ENCODE results near the gene MAU2.
A peak's percentile ranks its signal among the peaks of the same experiment; 100 is the strongest.
"Not testable (repeated sequence)": the region's sequence is repeated elsewhere in the genome, so short reads cannot be mapped to it uniquely, and the experiment has no call there.

The MAU2 gene

GRCh38 chr19:19371059-19371458 lies 50.4 kb downstream of the MAU2 start:
- H3K4me1 ChIP-seq (ENCODE audit: insufficient read depth, low read length): peaks cover 11% of the 10 kb centered on the region
- H3K9me3 ChIP-seq (ENCODE audit: control insufficient read depth, insufficient read depth, low read length): no peaks in the 10 kb centered on the region
- H3K9ac ChIP-seq (ENCODE audit: low read depth, low read length): no peak overlapping the region
- H3K36me3 ChIP-seq (ENCODE audit: insufficient read depth, low read length): no peaks in the 10 kb centered on the region

GRCh38 chr19:19372656-19373416 lies 52.2 kb downstream of the MAU2 start:
- Histone ChIP-seq H3K4me1 (ENCODE audit: insufficient read depth, low read length) (peaks cover 8% of the 10 kb centered on the region; the same call in 1 of the 2 replicates), H3K36me3 (ENCODE audit: insufficient read depth, low read length) (no peaks in the 10 kb centered on the region), H3K9me3 (ENCODE audit: control insufficient read depth, insufficient read depth, low read length) (no peaks in the 10 kb centered on the region), H3K9ac (ENCODE audit: low read depth, low read length) (peak overlapping the region; percentile 29; the same call in 1 of the 2 replicates)

GRCh38 chr19:19379527-19379926 lies 58.9 kb downstream of the MAU2 start:
- peaks cover 8% of the 10 kb centered on the region; the same call in 1 of the 2 replicates for H3K4me1 ChIP-seq (ENCODE audit: insufficient read depth, low read length)
- H3K36me3 ChIP-seq (ENCODE audit: insufficient read depth, low read length): no peaks in the 10 kb centered on the region
- no peaks in the 10 kb centered on the region for H3K9me3 ChIP-seq (ENCODE audit: control insufficient read depth, insufficient read depth, low read length)
- no peak overlapping the region for H3K9ac ChIP-seq (ENCODE audit: low read depth, low read length)

DNA sequence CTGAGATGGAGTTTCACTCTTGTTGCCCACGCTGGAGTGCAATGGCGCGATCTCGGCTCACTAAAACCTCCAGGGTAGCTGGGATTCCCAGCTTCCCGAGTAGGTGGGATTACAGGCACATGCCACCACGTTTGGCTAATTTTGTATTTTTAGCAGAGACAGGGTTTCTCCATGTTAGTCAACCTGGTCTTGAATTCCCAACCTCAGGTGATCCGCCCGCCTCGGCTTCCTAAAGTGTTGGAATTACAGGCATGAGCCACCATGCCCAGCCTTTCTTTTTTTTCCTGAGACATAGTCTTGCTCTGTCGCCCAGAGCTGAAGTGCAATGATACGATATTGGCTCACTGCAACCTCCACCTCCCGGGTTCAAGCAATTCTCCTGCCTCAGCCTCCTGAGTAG lies 59.7 kb downstream of the MAU2 start:
- H3K36me3 ChIP-seq (ENCODE audit: insufficient read depth, low read length); H3K4me1 ChIP-seq (ENCODE audit: insufficient read depth, low read length); H3K9me3 ChIP-seq (ENCODE audit: control insufficient read depth, insufficient read depth, low read length); H3K9ac ChIP-seq (ENCODE audit: low read depth, low read length): not testable (repeated sequence)

- Histone ChIP-seq H3K4me1 (ENCODE audit: insufficient read depth, low read length) (no peaks in the 10 kb centered on the region; the same call in 1 of the 2 replicates), H3K9ac (ENCODE audit: low read depth, low read length) (no peak overlapping the region), H3K36me3 (ENCODE audit: insufficient read depth, low read length) (no peaks in the 10 kb centered on the region), H3K9me3 (ENCODE audit: control insufficient read depth, insufficient read depth, low read length) (no peaks in the 10 kb centered on the region)
Measured at GRCh38 chr19:19381007-19381926, 60.6 kb downstream of the MAU2 start.

GRCh38 chr19:19382118-19382517 lies 61.5 kb downstream of the MAU2 start:
- no peaks in the 10 kb centered on the region for H3K9me3 ChIP-seq (ENCODE audit: control insufficient read depth, insufficient read depth, low read length)
- H3K9ac ChIP-seq (ENCODE audit: low read depth, low read length): no peak overlapping the region
- H3K4me1 ChIP-seq (ENCODE audit: insufficient read depth, low read length): peaks cover 4% of the 10 kb centered on the region
- H3K36me3 ChIP-seq (ENCODE audit: insufficient read depth, low read length): no peaks in the 10 kb centered on the region

GRCh38 chr19:19384486-19384885 lies 63.9 kb downstream of the MAU2 start:
- H3K9ac ChIP-seq (ENCODE audit: low read depth, low read length): peak overlapping the region; percentile 93
- peaks cover 16% of the 10 kb centered on the region for H3K4me1 ChIP-seq (ENCODE audit: insufficient read depth, low read length)
- no peaks in the 10 kb centered on the region for H3K36me3 ChIP-seq (ENCODE audit: insufficient read depth, low read length)
- H3K9me3 ChIP-seq (ENCODE audit: control insufficient read depth, insufficient read depth, low read length): no peaks in the 10 kb centered on the region

GRCh38 chr19:19385131-19385895 lies 64.7 kb downstream of the MAU2 start:
- Histone ChIP-seq H3K9ac (ENCODE audit: low read depth, low read length) (peak overlapping the region; percentile 94), H3K4me1 (ENCODE audit: insufficient read depth, low read length) (peaks cover 16% of the 10 kb centered on the region), H3K9me3 (ENCODE audit: control insufficient read depth, insufficient read depth, low read length) (no peaks in the 10 kb centered on the region), H3K36me3 (ENCODE audit: insufficient read depth, low read length) (no peaks in the 10 kb centered on the region)

DNA sequence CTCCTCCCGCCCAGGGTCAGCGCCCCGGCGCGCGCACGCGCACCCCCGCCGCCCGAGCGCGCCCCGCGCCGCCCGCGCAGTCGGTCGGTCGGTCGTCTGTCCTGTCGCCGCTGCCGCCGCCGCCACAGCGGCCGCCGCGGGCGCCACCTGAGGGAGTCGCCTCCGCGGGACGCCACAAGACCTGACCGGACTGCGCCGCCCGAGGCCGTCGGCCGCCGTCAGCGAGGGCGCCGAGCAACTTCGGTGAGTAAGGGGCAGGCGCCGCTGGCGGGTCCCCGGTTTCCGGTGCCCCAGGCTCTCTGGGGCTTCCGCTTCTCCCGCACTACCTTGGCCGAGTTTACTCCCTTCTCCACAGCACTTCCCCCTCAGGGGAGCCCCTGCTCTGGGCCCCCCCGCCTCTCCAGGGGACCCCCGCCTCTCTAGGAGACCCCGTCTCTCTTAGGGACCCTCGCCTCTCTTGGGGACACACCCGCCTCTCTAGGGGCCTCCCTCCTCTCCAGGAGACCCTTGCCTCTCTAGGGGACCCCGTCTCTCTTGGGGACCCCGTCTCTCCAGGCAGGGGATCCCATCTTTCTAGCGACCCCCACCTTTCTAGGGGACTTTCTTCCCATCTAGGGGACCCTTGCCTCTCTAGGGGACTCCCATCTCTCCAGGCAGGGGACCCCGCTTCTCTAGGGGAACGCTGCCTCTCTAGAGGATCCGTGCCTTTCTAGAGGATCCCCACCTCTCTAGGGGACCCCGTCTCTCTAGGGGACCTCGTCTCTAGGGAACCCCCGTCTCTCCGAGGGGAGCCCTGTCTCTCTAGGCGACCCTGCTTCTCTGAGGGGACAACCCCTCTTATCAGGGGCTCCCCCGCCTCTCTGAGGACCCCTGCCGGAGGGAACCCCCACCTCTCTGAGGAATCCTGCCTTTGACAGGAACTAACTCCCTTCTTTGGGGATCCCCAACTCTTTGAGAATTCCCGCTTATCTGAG lies 65.6 kb downstream of the MAU2 start:
- peaks cover 16% of the 10 kb centered on the region for H3K4me1 ChIP-seq (ENCODE audit: insufficient read depth, low read length)
- H3K9me3 ChIP-seq (ENCODE audit: control insufficient read depth, insufficient read depth, low read length): no peaks in the 10 kb centered on the region
- H3K36me3 ChIP-seq (ENCODE audit: insufficient read depth, low read length): no peaks in the 10 kb centered on the region
- H3K9ac ChIP-seq (ENCODE audit: low read depth, low read length): peak overlapping the region; percentile 94

DNA sequence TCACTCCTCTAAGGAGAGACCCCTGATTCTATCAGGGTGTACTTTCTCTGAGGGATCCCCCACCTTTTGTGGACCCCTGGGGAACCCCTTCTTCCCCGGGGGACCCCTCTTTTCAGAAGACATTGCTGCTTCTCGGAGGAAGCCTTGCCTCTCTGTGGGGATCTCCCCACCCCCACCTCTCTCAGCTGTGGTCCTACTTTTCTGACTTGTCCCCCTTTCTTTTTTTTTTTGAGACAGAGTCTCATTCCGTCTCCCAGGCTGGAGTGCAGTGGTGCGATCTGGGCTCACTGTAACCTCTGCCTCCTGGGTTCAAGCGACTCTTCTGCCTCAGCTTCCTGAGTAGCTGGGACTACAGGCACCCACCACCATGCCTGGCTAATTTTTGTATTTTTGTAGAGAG lies 66.5 kb downstream of the MAU2 start:
- Histone ChIP-seq H3K9ac (ENCODE audit: low read depth, low read length) (peak overlapping the region; percentile 94), H3K4me1 (ENCODE audit: insufficient read depth, low read length) (peaks cover 16% of the 10 kb centered on the region), H3K9me3 (ENCODE audit: control insufficient read depth, insufficient read depth, low read length) (no peaks in the 10 kb centered on the region), H3K36me3 (ENCODE audit: insufficient read depth, low read length) (no peaks in the 10 kb centered on the region)

DNA sequence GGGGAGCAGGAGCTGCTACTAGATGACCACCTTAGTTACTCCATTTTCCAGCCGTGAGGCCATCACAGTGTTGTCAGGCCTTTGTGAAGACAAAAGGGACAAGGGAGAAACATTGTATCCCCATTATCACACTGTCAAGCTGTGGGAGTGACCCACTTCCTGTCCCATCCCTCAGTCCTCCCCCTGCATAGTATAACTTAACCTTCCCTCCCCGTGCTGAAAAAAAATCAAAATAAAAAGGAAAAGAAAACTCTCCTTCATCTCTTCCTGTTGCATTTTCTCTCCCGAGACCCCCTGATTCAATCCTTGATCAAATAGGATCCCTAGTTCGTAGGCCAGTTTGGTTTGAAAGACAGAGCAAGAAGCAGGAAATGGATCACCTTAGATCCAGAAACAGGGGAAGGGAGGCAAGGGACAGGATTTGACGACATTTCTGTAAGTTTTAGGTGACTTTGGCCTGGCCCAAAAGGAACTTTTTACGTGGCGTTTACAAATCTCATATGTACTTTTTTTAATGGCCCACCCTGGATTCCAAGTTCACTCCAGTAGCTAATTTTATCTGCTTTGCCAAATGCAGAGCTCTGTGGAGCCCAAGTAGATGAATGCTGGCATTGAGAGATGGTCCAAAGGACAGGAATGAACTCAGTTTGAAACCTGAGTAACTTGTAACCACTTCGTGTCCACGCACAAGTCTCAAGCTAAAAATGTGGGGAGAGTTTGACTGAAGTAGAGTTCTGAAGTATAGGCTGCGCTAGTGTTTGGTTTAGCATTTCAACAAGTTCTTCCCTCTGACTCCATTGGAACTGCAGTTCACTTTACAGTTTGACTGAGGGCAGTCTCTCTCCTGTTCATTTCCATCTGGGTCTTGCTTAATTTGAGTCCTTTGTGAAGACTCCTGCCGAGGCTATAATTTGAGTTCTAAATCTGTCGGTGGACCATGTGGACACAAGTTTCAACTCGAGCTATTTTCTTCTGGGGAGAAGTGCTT lies 68.2 kb downstream of the MAU2 start:
- Histone ChIP-seq H3K4me1 (ENCODE audit: insufficient read depth, low read length) (peaks cover 20% of the 10 kb centered on the region), H3K9ac (ENCODE audit: low read depth, low read length) (peak overlapping the region; percentile 17; the same call in 1 of the 2 replicates), H3K9me3 (ENCODE audit: control insufficient read depth, insufficient read depth, low read length) (no peaks in the 10 kb centered on the region), H3K36me3 (ENCODE audit: insufficient read depth, low read length) (no peaks in the 10 kb centered on the region)

- H3K9me3 ChIP-seq (ENCODE audit: control insufficient read depth, insufficient read depth, low read length); H3K9ac ChIP-seq (ENCODE audit: low read depth, low read length); H3K36me3 ChIP-seq (ENCODE audit: insufficient read depth, low read length): not testable (repeated sequence)
- peaks cover 25% of the 10 kb centered on the region for H3K4me1 ChIP-seq (ENCODE audit: insufficient read depth, low read length)
Measured at GRCh38 chr19:19389683-19390082, 69.1 kb downstream of the MAU2 start.
